Astrocyte of the cerebellum (primary cell): Measurements from ENCODE around the gene TCEAL3.

Source experiments
- DNase-seq: peaks from one replicate; pipeline ENCODE4 v3.0.0-alpha.2; 2011; ENCODE audit warnings: low read depth
- H3K4me3 ChIP-seq: 2 replicates; pipeline ENCODE4 v1.5.1; 2011; ENCODE audit warnings: mild to moderate bottlenecking, low read depth, low read length, moderate library complexity
- CTCF ChIP-seq: IDR thresholded peaks from 2 replicates; pipeline ENCODE4 v1.5.1; 2012; ENCODE audit warnings: low read length, low read depth, moderate library complexity, mild to moderate bottlenecking; ENCODE audit errors: missing control alignments
- in situ Hi-C: cut with HindIII; loops from 2 replicates; pipeline ENCODE4 v1.10.0; 2017; ENCODE audit warnings: low sequenced_read_pairs

The TCEAL3 gene

GRCh38 chrX:103624111-103624510 lies 16.3 kb downstream of the TCEAL3 start:
- in situ Hi-C loops = no loop called here
- peak; percentile 56 for DNase-seq
- H3K4me3 ChIP-seq = no peak overlapping the region
- no peak for TF ChIP-seq CTCF

- TF ChIP-seq CTCF = no peak
- DNase-seq = no peak
- no peak overlapping the region for H3K4me3 ChIP-seq
- in situ Hi-C loops = no loop called here
Observed at GRCh38 chrX:103626855-103627254, 19.1 kb downstream of the TCEAL3 start.

GRCh38 chrX:103628386-103629317 lies 20.9 kb downstream of the TCEAL3 start, which contains the start of gene TCEAL1:
Gene TCEAL1 (plus strand): TSS chrX:103628975. CDS start chrX:103629917, 942 bp downstream.
- in situ Hi-C loops = no loop called here
- no peak for DNase-seq
- no peak for TF ChIP-seq CTCF
- H3K4me3 ChIP-seq = peak within 1 kb of the TSS; percentile 56

- in situ Hi-C loops = no loop called here
- peak overlapping the region; percentile 56 for H3K4me3 ChIP-seq
- DNase-seq = no peak
- peak; percentile 60 for TF ChIP-seq CTCF
Observed at GRCh38 chrX:103629318-103630170, 21.8 kb downstream of the TCEAL3 start.

- no peak for DNase-seq
- H3K4me3 ChIP-seq = peak overlapping the region; percentile 56
- in situ Hi-C loops = no loop called here
- no peak for TF ChIP-seq CTCF
Observed at GRCh38 chrX:103630171-103630511, 22.4 kb downstream of the TCEAL3 start.

GRCh38 chrX:103631145-103631544 lies 23.4 kb downstream of the TCEAL3 start:
- in situ Hi-C loops = no loop called here
- no peak for TF ChIP-seq CTCF
- no peak overlapping the region for H3K4me3 ChIP-seq

More at GRCh38 chrX:103631145-103631544, 23.4 kb downstream of the TCEAL3 start:
- no peak for DNase-seq
